GM23338 (cell line): ENCODE data around the gene ZBTB48. TPM values are rescaled to one million over a fixed set of nuclear protein-coding genes. Genes with fewer than 3 reads are reported as not detected.

ENCODE experiments used
- ATAC-seq: fragments of 200-7000 bp; cut with Tn5 transposase; 3 replicates; pipeline ENCODE4 v1.9.1; 2020
- DNase-seq: peaks from one replicate; pipeline ENCODE4 v3.0.0-alpha.2; 2015; ENCODE audit warnings: low spot score
- H2AFZ ChIP-seq: fragments of 200-600 bp; sonication (generic); 2 replicates; pipeline ENCODE4 v1.8.0; 2016; ENCODE audit warnings: antibody characterized with exemption, mild to moderate bottlenecking, moderate library complexity
- H3F3A ChIP-seq: fragments of 200-600 bp; sonication (generic); replicated peaks from 2 replicates; pipeline ENCODE4 v1.8.0; 2017; ENCODE audit warnings: antibody characterized with exemption, mixed run types, low read depth
- H3K27ac ChIP-seq: fragments of 200-600 bp; sonication (generic); 2 replicates; pipeline ENCODE4 v1.6.1; 2016; ENCODE audit warnings: low read depth
- H3K27me3 ChIP-seq: fragments of 200-600 bp; sonication (generic); 2 replicates; pipeline ENCODE4 v1.8.0; 2016; ENCODE audit warnings: mild to moderate bottlenecking, mixed run types, moderate library complexity; ENCODE audit not compliant: insufficient read depth
- H3K36me3 ChIP-seq: fragments of 200-600 bp; sonication (generic); 2 replicates; pipeline ENCODE4 v1.8.0; 2016; ENCODE audit warnings: mild to moderate bottlenecking; ENCODE audit not compliant: insufficient read depth
- H3K4me1 ChIP-seq: fragments of 200-600 bp; sonication (generic); 2 replicates; pipeline ENCODE4 v1.8.0; 2016; ENCODE audit warnings: mild to moderate bottlenecking, moderate library complexity; ENCODE audit not compliant: insufficient read depth
- H3K4me2 ChIP-seq: fragments of 200-600 bp; sonication (generic); 2 replicates; pipeline ENCODE4 v1.7.1; 2017; ENCODE audit warnings: mixed run types
- H3K4me3 ChIP-seq: fragments of 200-600 bp; sonication (generic); 2 replicates; pipeline ENCODE4 v1.6.1; 2016; ENCODE audit warnings: mixed run types
- H3K79me2 ChIP-seq: fragments of 200-600 bp; sonication (generic); replicated peaks from 2 replicates; pipeline ENCODE4 v1.8.0; 2017; ENCODE audit warnings: mild to moderate bottlenecking; ENCODE audit not compliant: insufficient read depth
- H3K9me2 ChIP-seq: fragments of 200-600 bp; sonication (generic); 2 replicates; pipeline ENCODE4 v1.8.0; 2017; ENCODE audit not compliant: insufficient read depth
- H4K20me1 ChIP-seq: fragments of 200-600 bp; sonication (generic); replicated peaks from 2 replicates; pipeline ENCODE4 v1.8.0; 2017; ENCODE audit warnings: mild to moderate bottlenecking; ENCODE audit not compliant: insufficient read depth
- H3K27ac Mint-ChIP-seq: 2 replicates; pipeline ENCODE4 v1.8.0; 2020; ENCODE audit warnings: inconsistent platforms, mild to moderate bottlenecking, moderate library complexity, mixed read lengths
- H3K27me3 Mint-ChIP-seq: 3 replicates; pipeline ENCODE4 v1.8.0; 2022; ENCODE audit warnings: low read depth, mild to moderate bottlenecking, moderate library complexity, mixed read lengths, inconsistent platforms; ENCODE audit not compliant: insufficient read depth, poor library complexity
- H3K36me3 Mint-ChIP-seq: 3 replicates; pipeline ENCODE4 v1.8.0; 2021; ENCODE audit warnings: low read depth, mild to moderate bottlenecking, inconsistent platforms, moderate library complexity, mixed read lengths
- H3K4me1 Mint-ChIP-seq: 3 replicates; pipeline ENCODE4 v1.8.0; 2020; ENCODE audit warnings: mild to moderate bottlenecking, inconsistent platforms, mixed read lengths
- H3K4me3 Mint-ChIP-seq: 3 replicates; pipeline ENCODE4 v1.8.0; 2021; ENCODE audit warnings: moderate library complexity, mild to moderate bottlenecking, inconsistent platforms, mixed read lengths
- H3K9me3 Mint-ChIP-seq: 3 replicates; pipeline ENCODE4 v1.8.0; 2020; ENCODE audit warnings: moderate library complexity, mild to moderate bottlenecking, inconsistent platforms, mixed read lengths
- CREB1 ChIP-seq: fragments of 250-450 bp; sonication (Bioruptor Pico); IDR thresholded peaks from 2 replicates; pipeline ENCODE4 v1.5.0; 2020; ENCODE audit warnings: low read depth, mild to moderate bottlenecking, moderate library complexity
- EZH2 ChIP-seq: fragments of 200-600 bp; sonication (generic); IDR thresholded peaks from one replicate; pipeline ENCODE4 v1.8.0; 2017; ENCODE audit warnings: antibody characterized with exemption, mild to moderate bottlenecking, low read depth; ENCODE audit not compliant: unreplicated experiment
- EZH2phosphoT487 ChIP-seq: fragments of 200-600 bp; sonication (generic); IDR thresholded peaks from one replicate; pipeline ENCODE4 v1.8.1; 2018; ENCODE audit warnings: antibody characterized with exemption; ENCODE audit not compliant: unreplicated experiment
- JUNB ChIP-seq: IDR thresholded peaks from one replicate; pipeline ENCODE4 v1.6.1; 2016; ENCODE audit warnings: antibody characterized with exemption; ENCODE audit not compliant: unreplicated experiment
- NANOG ChIP-seq: IDR thresholded peaks from 2 replicates; pipeline ENCODE4 v1.6.1; 2016; ENCODE audit warnings: antibody characterized with exemption, borderline replicate concordance
- POLR2AphosphoS5 ChIP-seq: IDR thresholded peaks from 2 replicates; pipeline ENCODE4 v1.6.1; 2016; ENCODE audit warnings: antibody characterized with exemption, low read depth
- STAT1 ChIP-seq: IDR thresholded peaks from one replicate; pipeline ENCODE4 v1.6.1; 2016; ENCODE audit warnings: antibody characterized with exemption; ENCODE audit not compliant: unreplicated experiment
- ZNF114 ChIP-seq: fragments of 250-450 bp; sonication (Bioruptor Pico); IDR thresholded peaks from 2 replicates; pipeline ENCODE4 v1.5.0; 2020; ENCODE audit warnings: mild to moderate bottlenecking, moderate library complexity
- ZNF331 ChIP-seq: fragments of 250-450 bp; sonication (Bioruptor Pico); IDR thresholded peaks from 2 replicates; pipeline ENCODE4 v1.5.0; 2020; ENCODE audit warnings: low read depth, mild to moderate bottlenecking, moderate library complexity
- polyA plus RNA-seq: library from polyadenylated mRNA; unstranded; fragments of >200 nt; fragmentation: Nextera tagmentation; extraction: Ambion mirVana; gene quantifications from 2 replicates; pipeline ENCODE4 v1.2.1, GENCODE V29; 2016
- total RNA-seq: library from RNA; depleted of rRNA; stranded (reverse); fragments of >200 nt; shearing (Covaris generic); gene quantifications from 2 replicates; pipeline ENCODE4 v1.2.3, GENCODE V29; 2014
- TF ChIP-seq, protein P1 (sequence below): IDR thresholded peaks from 2 replicates; pipeline ENCODE4 v1.6.1; 2016; ENCODE audit warnings: antibody characterized with exemption
- TF ChIP-seq, protein P2 (sequence below), 2 experiments: fragments of 200-600 bp in 1 of 2; sonication (generic) in 1 of 2; conservative IDR thresholded peaks; 2 replicates each; pipeline versions ENCODE4 v1.5.1 to v1.6.1; 2016 to 2017; ENCODE audit warnings: antibody characterized with exemption in 2 of 2, low read depth in 2 of 2, mild to moderate bottlenecking in 2 of 2, moderate library complexity in 1 of 2
- TF ChIP-seq, protein P3 (sequence below): IDR thresholded peaks from one replicate; pipeline ENCODE4 v1.6.1; 2018; ENCODE audit warnings: antibody characterized with exemption; ENCODE audit not compliant: unreplicated experiment

Gene ZBTB48
- total and polyA plus RNA-seq, 2 experiments from 2014 or later = 17.3 to 25.5 TPM

DNA sequence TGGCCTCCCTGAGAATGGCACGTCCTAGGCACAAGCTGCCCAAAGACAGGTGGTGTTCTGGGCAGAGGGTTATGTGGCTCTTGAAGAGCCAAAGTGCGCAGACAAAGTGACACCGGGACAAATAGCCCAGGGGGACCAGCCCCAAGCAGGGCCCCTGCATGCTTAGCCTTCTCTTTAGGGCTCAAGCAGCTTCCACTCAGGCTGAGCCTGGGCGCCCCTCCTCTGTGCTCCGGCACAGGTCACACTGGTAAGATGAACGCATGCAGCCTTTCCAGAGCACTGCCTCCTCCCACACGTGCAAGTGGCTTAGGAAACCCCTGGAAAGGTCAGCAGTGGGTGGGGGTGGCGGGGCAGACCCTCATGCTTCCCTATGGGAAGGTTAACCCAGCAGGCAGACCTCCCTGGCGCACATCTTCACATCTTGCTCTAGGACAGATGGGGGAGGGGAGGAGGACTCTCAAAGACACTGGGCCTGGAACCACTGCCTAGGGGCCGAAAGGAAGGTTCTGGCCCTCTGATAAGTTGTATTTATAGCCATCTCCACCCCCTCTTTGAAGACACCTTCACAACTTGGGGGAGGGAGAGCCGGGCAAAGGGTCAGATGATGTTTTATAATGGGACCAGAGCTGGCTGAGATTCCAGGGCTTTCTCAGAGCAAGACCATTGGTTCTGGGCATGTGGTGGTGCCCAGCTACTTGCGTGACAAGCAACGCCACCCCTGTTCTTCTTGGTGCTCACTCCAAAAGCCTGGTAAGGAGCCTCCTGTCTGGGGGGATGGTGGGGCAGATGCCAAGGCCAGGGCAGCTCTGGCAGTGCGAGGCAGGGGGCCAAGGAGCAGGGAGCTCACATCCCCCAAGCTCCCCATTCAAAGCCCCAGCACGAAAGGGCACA is 17.3 kb downstream of the ZBTB48 start:
- H3K27me3 ChIP-seq = peaks cover 5% of the 10 kb centered on the region; the same call in 1 of the 2 replicates
- H3K36me3 ChIP-seq = peaks cover 9% of the 10 kb centered on the region
- Mint-ChIP-seq H3K27me3 (peaks cover 11% of the 10 kb centered on the region), H3K4me3 (no peak overlapping the region), H3K4me1 (peaks cover 11% of the 10 kb centered on the region; the same call in 2 of the 3 replicates), H3K36me3 (peaks cover 70% of the 10 kb centered on the region), H3K27ac (no peak overlapping the region), H3K9me3 (no peaks in the 10 kb centered on the region)
- no peak overlapping the region for H3K4me3 ChIP-seq
- no peaks in the 10 kb centered on the region for H3K9me2 ChIP-seq
- TF ChIP-seq NANOG (no peak), EZH2 (no peak), ZNF331 (no peak), POLR2AphosphoS5 (no peak), EZH2phosphoT487 (no peak), JUNB (no peak), ZNF114 (CRISPR knock-in tag) (no peak), STAT1 (no peak)
- TF ChIP-seq, protein P1, sequence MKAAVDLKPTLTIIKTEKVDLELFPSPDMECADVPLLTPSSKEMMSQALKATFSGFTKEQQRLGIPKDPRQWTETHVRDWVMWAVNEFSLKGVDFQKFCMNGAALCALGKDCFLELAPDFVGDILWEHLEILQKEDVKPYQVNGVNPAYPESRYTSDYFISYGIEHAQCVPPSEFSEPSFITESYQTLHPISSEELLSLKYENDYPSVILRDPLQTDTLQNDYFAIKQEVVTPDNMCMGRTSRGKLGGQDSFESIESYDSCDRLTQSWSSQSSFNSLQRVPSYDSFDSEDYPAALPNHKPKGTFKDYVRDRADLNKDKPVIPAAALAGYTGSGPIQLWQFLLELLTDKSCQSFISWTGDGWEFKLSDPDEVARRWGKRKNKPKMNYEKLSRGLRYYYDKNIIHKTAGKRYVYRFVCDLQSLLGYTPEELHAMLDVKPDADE = no peak
- TF ChIP-seq, protein P2, sequence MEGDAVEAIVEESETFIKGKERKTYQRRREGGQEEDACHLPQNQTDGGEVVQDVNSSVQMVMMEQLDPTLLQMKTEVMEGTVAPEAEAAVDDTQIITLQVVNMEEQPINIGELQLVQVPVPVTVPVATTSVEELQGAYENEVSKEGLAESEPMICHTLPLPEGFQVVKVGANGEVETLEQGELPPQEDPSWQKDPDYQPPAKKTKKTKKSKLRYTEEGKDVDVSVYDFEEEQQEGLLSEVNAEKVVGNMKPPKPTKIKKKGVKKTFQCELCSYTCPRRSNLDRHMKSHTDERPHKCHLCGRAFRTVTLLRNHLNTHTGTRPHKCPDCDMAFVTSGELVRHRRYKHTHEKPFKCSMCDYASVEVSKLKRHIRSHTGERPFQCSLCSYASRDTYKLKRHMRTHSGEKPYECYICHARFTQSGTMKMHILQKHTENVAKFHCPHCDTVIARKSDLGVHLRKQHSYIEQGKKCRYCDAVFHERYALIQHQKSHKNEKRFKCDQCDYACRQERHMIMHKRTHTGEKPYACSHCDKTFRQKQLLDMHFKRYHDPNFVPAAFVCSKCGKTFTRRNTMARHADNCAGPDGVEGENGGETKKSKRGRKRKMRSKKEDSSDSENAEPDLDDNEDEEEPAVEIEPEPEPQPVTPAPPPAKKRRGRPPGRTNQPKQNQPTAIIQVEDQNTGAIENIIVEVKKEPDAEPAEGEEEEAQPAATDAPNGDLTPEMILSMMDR (conservative IDR thresholded peaks at IDR 0.05; ENCODE audit: low read depth in 2 of 2) = no peak
- H3K4me2 ChIP-seq = no peak overlapping the region
- H3K79me2 ChIP-seq = peaks cover 57% of the 10 kb centered on the region
- H2AFZ ChIP-seq = no peak overlapping the region
- H4K20me1 ChIP-seq = peaks cover 54% of the 10 kb centered on the region
- H3K27ac ChIP-seq = no peak overlapping the region; the same call in 1 of the 2 replicates
- no peak for DNase-seq
- ATAC-seq = no peak
- H3K4me1 ChIP-seq = peaks cover 9% of the 10 kb centered on the region
- H3F3A ChIP-seq = no peaks in the 10 kb centered on the region; the same call in 1 of the 2 replicates

DNA sequence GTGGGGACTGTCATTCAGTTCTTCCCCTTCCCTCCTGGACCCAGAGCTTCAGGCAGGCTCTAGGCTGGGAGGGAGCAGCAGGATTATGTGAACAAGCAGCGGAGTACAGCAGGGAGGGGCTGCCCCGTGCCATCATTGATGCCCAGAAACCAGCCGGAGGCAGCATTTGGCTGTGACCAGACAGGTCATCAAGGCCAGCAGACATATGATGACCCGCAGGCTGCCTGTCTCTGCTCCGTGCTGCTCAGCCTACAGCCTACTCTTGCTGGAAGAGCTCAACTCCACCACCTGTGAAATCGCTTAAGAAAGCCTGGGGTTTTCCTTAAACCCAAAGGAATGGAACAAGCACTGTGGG is 18.0 kb downstream of the ZBTB48 start:
- Mint-ChIP-seq H3K9me3 (no peaks in the 10 kb centered on the region), H3K36me3 (peaks cover 70% of the 10 kb centered on the region), H3K4me1 (peaks cover 11% of the 10 kb centered on the region; the same call in 2 of the 3 replicates), H3K27ac (no peak overlapping the region), H3K4me3 (no peak overlapping the region), H3K27me3 (peaks cover 11% of the 10 kb centered on the region)
- no peak for ATAC-seq
- DNase-seq = no peak
- no peak overlapping the region for H3K4me3 ChIP-seq
- no peak overlapping the region for H3K4me2 ChIP-seq
- no peaks in the 10 kb centered on the region for H3K9me2 ChIP-seq
- no peaks in the 10 kb centered on the region; the same call in 1 of the 2 replicates for H3F3A ChIP-seq
- H4K20me1 ChIP-seq = peaks cover 48% of the 10 kb centered on the region
- H3K27ac ChIP-seq = no peak overlapping the region
- peaks cover 57% of the 10 kb centered on the region for H3K79me2 ChIP-seq
- no peak overlapping the region for H2AFZ ChIP-seq
- peaks cover 5% of the 10 kb centered on the region; the same call in 1 of the 2 replicates for H3K27me3 ChIP-seq
- peaks cover 9% of the 10 kb centered on the region for H3K4me1 ChIP-seq
- peaks cover 9% of the 10 kb centered on the region for H3K36me3 ChIP-seq
- TF ChIP-seq CREB1 (no peak), NANOG (no peak), JUNB (no peak), EZH2 (no peak), EZH2phosphoT487 (no peak), STAT1 (no peak), ZNF331 (no peak)
- TF ChIP-seq, protein P3, sequence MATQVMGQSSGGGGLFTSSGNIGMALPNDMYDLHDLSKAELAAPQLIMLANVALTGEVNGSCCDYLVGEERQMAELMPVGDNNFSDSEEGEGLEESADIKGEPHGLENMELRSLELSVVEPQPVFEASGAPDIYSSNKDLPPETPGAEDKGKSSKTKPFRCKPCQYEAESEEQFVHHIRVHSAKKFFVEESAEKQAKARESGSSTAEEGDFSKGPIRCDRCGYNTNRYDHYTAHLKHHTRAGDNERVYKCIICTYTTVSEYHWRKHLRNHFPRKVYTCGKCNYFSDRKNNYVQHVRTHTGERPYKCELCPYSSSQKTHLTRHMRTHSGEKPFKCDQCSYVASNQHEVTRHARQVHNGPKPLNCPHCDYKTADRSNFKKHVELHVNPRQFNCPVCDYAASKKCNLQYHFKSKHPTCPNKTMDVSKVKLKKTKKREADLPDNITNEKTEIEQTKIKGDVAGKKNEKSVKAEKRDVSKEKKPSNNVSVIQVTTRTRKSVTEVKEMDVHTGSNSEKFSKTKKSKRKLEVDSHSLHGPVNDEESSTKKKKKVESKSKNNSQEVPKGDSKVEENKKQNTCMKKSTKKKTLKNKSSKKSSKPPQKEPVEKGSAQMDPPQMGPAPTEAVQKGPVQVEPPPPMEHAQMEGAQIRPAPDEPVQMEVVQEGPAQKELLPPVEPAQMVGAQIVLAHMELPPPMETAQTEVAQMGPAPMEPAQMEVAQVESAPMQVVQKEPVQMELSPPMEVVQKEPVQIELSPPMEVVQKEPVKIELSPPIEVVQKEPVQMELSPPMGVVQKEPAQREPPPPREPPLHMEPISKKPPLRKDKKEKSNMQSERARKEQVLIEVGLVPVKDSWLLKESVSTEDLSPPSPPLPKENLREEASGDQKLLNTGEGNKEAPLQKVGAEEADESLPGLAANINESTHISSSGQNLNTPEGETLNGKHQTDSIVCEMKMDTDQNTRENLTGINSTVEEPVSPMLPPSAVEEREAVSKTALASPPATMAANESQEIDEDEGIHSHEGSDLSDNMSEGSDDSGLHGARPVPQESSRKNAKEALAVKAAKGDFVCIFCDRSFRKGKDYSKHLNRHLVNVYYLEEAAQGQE = no peak
